Ramos (cell line): ENCODE data around the gene C1orf210.

Experiments used
- in situ Hi-C: fragments of 300-500 bp; cut with MboI; formaldehyde crosslinking; loops from one replicate; pipeline ENCODE4 v1.14.3; 2022; ENCODE audit warnings: low sequenced_read_pairs; ENCODE audit not compliant: unreplicated experiment

Gene C1orf210

DNA sequence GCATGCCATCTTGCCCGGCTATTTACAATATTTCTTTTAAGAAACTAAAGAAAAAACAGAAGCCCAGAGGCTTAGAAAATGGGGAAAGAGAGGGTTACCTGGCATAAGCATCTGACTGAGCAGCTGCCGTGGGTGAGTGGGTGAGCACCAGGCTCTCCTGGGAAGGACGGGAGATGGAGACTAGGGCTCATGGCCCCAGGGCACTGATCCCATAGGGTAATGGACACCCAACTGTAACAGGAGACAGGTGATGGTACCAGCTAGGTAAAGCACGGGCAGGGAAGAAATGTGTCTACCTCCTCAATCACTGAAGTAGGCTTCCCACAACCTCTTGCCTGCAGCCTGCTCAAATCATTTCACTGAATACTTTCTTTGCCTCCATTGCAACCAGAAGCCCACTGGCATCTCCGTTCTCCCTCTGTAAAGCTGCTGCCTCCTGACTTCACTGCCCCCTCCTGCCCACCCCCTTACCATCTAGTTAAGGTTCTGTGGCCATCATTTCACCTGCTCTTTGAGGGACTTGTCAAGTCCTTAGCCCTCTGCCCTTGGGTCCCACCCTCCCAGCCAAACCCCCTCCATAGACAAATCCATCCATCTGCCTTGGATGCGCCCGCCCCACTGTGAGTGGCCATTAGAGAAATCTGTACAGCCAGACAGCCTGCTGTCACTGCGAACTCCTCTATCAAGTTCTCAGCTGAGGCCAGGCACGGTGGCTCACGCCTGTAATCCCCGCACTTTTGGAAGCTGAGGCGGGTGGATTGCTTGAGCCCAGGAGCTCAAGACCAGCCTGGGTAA lies 9.4 kb downstream of the C1orf210 start:
- in situ Hi-C loops, result no loop called here

DNA sequence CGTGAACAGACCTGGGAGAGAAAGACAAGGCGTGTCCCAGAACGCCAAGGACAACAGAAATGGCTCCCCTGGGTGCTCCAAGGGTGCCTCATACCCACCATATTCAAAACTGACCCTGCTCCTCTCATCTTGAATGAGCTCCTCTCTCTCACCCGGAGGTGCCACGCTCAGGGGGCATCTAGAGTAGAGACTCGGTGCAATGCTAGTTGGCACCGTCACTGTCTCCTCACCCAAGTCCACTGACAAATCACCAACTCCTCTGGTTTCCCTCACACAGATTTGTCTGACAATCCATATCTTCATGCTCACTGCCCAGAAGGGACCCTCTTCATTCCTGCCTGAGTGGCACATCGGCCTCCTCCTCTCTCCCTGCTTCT lies 10.6 kb downstream of the C1orf210 start:
- in situ Hi-C loops, result no loop called here

DNA sequence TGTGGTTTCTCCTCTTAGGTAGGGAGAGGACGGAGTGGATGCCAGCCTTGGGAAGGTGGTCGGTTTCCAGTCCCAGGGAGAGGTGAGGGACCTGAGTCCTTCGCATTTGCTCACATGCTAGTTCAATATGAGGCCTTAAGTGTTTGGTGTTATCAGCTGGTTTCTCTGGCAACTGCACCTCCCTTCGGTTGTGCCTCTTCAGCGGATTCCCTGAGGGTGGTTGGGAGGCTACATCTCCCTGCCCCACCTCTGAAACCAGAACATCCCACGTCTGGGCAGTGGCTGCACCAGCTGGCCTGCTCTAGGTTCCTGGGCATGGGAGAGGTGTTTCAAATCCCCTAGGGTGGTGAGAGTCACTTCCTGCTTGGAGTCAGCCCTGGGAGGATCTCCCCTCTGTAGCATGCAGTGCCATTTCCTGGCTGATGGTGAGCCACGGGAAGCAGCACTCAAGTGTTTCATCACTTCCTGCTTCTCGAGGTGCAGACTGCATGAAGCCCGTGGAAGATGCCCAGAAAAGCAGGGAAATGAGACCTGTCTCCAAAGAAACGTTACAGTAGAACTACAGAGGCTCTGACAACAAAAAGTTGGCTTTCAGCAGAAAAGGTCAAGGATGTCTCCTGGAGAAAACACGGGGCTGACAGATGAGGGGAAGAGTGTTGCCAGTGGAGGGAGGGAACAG lies 11.1 kb downstream of the C1orf210 start:
- in situ Hi-C loops, result no loop called here

DNA sequence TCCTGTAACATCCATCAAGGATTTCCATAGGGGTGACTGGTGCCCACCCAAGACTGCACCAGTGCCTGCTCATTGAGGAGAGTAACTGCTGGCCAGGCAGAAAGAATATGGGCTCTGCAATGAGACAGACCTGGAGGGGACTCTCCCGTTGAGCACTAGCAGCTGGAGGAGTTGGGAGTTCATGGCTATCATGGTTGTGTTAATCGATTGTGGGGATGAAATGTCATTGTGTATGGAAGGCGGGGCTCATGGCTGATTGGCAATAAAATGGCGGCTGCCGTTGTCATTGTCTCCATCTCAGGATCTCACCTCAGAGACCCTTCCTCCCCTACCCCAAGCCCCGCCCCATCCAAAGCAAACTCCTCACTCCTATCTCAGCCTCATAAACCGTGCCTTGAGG lies 11.7 kb downstream of the C1orf210 start:
- in situ Hi-C loops, result no loop called here

DNA sequence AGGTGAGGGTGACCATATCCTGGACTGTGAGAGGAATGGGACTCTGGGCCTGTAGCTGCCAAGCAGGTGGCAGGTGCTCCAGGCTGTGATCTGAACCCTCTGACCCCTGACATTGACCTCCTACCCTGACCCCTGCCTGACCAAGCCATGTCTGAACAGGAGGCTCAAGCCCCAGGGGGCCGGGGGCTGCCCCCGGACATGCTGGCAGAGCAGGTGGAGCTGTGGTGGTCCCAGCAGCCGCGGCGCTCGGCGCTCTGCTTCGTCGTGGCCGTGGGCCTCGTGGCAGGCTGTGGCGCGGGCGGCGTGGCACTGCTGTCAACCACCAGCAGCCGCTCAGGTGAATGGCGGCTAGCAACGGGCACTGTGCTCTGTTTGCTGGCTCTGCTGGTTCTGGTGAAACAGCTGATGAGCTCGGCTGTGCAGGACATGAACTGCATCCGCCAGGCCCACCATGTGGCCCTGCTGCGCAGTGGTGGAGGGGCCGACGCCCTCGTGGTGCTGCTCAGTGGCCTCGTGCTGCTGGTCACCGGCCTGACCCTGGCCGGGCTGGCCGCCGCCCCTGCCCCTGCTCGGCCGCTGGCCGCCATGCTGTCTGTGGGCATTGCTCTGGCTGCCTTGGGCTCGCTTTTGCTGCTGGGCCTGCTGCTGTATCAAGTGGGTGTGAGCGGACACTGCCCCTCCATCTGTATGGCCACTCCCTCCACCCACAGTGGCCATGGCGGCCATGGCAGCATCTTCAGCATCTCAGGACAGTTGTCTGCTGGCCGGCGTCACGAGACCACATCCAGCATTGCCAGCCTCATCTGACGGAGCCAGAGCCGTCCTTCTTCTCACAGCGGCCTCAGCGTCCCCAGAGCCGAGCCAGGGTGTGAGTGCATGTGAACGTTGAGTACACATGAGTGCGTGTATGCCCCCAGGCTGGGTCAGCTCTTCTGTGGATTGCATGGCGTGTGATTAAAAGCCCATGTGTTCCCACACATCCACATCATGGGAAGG lies 12.5 kb downstream of the C1orf210 start:
- in situ Hi-C loops, result no loop called here

DNA sequence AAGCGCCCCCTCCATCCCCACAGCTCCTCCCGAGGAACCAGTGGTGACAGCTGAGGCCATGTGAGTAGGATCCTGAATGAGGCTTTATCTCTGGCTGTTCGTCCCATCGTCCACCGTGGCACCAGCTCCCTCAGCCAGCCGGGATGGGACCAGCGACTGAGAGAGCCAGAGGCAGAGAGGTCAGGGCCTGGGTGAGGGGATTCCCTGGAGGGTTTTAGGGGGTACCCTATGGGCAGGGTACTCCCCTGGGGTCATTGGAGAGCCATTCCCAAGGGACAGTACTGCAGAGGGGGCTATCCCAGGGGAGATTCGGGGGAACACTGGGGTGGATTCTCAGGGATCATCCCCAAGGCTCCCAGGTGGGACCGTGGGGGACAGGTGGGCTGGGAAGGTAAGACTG lies 13.2 kb downstream of the C1orf210 start:
- in situ Hi-C loops, result no loop called here

DNA sequence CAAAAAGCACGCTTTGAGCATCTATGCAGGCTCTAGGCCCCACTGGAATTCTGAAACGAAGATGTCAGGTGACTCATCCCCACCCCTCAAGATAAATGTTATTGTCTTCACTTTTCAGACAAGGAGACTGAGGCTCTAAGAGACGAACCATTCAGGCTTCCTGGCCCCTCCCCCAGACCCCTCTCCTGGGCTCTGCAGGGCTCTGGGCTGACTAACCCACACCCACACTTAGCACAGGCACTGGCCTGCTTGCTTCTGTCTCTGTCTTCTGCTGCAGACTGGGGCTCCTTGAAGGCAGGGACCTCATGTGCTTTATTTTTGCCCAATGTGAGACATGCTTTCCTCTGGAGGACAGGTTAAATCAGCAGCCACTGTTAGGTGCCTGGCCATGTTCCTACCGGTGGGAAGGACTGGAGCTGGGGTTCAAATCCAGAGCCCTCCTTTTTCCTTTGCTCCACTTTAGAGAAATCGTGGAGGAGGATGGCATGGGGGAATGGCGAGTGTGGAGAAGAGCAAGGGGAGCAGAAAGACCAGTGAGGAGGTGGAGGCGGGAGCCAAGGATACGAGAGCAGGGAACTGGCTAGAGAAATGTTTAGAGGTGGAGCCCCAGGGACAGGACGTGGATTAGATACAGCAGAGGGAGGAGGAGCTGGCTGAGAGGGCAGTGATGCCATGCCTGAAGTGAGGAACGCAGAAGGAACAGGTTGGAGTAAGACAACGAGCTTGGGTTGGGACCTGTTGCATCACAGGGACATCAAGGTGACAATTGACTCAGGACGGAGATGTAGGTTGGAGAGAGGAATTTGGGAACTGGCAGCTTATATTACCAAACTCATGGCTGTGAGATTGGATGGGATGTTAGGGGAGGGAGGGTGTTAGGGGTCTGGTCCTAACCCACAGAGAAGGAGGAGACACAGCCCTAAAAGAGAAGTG lies 13.9 kb downstream of the C1orf210 start:
- in situ Hi-C loops, result no loop called here

DNA sequence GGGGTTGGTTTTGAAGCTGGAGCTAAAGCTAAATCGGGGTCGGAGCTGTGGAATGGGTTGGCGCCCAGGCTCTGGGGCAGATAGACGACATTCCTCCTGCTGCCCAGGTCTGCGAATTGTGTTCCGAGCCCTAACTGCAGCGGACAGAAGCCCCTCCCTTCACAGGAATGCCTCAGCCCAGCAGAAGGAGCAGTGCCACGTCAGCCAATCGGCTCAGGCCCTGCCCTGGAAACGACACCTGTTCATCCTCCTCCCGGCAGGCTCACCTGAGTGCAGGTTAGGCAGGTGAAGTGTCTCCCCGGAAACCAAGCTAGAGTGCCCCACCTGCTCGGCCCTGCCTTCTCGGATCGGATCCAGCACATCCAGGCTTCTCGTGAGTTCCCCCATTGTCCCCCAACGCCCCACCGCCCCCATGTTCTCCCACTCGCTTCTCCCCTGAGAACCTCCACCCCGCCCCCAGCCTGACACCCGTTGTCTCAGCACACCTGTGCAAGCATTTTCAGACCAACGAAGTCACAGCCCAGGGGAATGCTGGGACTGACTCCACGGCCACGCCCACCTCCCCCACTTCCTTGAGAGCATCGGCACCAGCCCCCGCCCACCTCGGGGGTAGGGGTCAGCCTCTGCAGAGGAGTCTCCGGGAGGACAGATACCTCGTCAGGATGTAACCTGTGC lies 14.8 kb downstream of the C1orf210 start:
- in situ Hi-C loops, result no loop called here

DNA sequence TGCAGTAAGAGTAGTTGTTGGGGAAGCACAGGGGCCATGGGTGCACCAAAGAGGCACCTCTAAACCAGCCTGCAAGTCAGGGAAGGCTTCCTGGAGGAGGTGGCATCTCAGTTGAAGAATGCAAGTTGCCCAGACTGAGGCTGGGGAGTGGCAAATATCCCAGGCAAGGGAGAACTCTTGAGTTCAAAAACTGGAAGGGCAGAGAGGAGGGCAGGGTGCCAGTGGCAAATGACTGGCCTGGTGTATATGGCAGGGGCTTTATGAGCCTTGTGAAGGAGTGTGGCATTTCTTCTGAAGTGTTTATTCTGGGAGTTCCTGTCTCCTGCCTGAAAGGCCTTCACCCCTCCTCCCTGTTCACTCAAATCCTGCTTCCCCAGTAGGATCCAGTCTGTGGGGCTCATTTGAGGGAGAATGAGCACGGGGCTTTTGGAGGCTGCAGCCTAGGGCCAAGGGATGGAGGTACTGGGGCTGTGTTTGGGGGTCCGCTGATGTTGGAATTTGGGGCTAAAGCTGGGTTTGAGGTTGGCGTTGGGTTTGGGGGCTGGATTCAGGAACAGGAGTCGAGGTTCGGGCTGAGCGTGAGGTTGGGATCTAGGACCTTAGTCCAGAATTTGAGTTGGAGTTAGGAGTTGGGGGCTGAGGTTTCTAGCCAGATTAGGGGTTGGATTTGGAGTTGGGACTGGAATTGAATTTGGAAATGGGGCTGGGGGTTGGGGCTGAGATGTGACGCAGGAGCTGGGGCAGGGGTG lies 15.6 kb downstream of the C1orf210 start, which contains the start of gene TMEM125:
Gene TMEM125 (plus strand): TSS at position 357 of the 749 bp plus-strand sequence. CDS start 2,740 bp downstream, outside the sequence.
- in situ Hi-C loops, result no loop called here

DNA sequence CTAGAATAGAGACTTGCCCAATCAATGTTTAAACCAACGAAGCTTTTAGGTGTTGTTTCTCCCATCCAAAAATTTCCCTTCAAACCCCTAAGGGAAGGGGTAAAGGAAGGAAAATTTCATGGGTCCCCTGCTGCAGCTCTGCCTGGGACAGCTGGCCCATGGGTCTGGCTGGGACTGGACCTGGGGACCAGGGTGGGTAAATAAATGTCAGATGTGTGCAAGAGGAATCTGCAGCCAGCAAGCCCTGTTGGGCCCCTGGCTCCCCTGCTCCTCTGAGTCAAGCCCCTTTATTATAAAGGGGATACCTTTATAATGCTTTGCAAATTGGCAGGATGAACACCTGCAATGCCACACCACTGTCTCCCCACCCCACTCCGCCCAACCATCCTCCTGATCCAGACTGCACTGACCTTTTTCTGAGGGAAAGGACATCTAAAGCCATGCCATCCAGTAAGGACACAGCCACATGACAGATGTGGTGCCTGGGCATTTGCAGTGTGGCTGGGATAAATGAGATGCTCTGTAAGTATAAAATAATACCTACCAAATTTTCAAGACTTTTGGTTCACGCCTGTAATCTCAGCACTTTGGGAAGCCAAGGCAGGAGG lies 17.5 kb downstream of the C1orf210 start:
- in situ Hi-C loops, result no loop called here

DNA sequence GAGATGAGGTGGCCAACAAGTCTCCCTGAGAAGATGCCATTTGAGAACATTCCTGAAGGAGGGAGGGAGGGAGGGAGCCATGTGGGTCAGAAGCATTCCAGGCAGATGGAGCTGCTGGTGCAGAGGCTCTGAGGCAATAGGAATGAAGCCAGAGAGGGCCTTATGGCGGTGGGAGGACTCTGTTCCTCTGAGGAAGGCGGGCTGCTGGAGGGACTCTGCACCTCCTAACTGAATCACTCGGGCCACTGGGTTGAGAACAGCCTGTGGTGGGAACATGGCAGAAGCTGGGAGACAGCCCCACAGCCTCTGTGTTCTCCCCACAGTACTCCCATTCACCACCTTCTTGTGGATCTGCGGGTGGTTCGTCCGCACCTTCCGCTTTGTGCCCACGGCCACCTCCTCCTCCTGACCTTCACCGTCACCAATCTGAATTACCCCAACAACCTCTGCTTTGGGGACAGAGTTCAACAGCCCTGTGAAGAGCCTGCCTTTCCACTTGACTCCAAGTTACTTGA lies 18.0 kb downstream of the C1orf210 start:
- in situ Hi-C loops, result no loop called here

DNA sequence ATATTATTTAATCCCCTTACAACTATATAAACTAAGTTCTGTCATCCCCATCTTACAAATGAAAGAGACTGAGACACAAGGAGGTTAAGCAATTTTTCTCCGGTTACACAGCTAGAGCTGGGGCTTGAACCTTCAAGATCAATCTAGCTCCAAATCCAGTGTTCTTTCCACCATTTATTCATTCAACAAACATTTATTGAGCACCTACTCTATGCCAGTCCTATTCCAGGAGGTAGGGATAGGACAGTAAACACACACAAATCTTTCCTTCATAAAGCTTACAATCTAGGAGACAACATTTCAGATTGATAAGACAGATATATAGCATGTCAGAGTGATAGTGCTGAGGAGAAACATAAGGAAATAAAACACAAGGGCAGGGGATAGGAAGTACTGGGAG lies 18.5 kb downstream of the C1orf210 start:
- in situ Hi-C loops, result no loop called here

DNA sequence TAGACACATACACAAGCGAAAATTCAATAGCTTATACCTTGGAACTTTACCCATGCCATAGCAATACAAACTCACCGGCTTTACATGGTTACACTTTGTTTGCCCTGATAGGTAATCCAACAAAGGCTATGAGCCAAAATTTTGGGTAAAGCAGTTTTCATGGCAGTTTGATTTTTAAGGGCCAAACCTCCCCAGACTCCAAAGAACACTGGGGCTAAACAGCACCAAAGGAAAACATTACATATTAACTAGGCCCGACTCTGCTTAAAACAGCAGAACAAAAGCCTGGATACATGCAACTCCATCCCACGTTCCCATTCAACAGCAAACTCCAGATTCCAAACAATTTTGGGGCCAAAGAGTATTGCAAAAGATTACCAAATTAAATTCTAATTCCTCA lies 19.9 kb downstream of the C1orf210 start:
- in situ Hi-C loops, result no loop called here

DNA sequence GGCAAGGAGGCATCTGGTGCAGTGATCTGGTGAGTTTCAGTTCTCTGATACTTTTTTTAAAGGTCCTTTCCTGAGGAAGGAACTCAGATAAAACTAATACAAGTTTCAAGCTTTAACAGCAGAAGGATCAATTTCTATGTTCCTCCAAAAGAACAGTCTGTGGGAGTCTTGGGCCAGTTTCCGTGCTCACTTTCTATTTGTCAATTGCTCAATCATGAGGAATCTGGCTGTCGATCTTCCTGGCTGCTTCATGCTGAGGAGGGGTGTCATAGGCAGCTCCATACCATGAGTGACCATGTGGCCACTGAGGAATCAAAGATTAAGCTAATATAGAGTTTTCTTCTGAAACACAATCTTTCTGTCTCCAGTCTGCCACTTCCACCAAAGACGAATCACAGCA lies 27.0 kb downstream of the C1orf210 start:
- in situ Hi-C loops, result no loop called here

DNA sequence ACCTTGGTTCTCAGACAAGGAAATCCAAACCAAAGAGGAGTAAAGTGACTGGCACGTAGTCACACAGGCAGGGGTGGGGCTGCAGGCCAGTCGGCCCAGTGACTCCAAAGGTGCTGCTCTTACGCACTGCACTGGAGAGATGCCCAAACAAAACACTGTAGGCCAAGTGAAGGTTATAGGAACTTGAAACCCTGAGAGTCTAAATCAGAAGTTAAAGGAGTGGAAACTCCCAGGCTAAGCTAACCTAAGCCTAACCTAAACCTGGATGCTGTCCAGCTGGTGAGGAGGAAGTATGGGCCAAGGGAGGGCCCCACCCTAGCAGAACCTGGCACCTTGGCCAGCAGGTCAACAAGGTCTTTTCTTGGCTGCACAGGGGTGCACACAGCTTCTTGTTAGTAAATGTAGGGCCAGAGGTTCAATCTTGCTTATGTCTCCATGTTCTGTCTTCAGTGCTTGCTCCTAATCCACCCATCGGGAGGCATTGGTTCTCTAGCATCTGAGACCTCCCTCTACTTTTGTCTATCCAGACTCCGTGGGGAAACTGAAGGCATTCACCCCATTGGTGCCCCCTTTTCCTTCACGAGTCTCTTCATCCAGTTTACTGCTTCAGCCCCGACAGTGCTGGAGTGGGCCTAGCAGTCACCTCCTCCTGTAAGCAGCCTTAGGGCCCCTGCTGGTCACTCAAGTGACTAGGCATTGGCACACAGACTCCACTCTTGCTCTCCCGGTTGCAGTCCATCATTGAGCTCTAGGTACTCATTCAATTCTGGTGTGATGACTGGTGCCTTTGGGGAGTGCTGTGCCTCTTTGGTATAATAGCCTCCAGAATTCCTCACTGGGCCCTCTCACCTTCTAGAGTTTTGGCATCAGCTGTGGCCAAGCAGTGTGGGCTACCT lies 28.5 kb downstream of the C1orf210 start:
- in situ Hi-C loops, result no loop called here

DNA sequence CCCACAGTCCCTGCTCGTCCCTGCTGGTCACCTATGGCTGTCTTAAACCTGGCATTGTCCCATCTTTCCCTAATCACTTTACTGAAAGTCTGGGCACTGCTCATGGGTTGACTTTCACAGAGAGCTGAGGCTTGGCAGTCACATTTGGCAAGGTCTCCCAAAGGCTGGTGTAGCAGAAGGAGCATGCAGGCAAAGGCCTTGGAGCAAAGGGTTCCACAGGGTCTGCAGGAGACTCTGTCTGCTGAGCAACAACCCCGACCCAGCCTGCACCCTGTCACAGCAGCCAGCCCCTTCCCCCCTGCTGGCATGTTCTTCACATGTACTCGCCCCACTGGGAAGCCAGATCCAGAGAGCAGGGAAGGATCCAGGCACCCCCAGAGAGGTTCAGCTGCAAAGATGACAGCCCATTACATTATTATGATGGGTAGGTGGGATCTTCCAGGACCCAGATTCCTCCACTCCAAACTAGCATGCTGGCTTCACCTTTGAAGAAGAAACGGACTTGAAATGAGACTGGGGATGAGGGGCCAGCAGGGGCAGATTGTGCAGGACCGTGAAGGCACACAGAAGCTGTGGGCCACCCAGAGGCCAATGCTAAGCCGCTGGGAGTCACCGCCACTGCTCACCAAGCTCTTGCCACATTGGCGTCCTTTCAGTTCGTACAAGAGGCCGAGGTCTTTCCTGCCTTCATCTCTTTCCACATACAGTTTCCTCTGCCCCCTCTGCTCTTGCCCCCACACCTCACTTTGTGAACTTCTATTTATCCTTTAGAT lies 29.8 kb downstream of the C1orf210 start:
- in situ Hi-C loops, result no loop called here
